SU-DHL-6 (cell line): Measurements from ENCODE around the gene VRTN.
"Not testable (repeated sequence)": the region's sequence is repeated elsewhere in the genome, so short reads cannot be mapped to it uniquely, and the experiment has no call there.

ENCODE experiments used
- EZH2phosphoT487 ChIP-seq: fragments of 200-600 bp; sonication (generic), shearing (Covaris generic); conservative IDR thresholded peaks from 2 replicates; pipeline ENCODE4 v1.6.1; 2018; ENCODE audit warnings: mild to moderate bottlenecking, antibody characterized with exemption, low read length, moderate library complexity, mixed read lengths
- TF ChIP-seq, protein P1 (sequence below): fragments of 200-600 bp; sonication (generic); IDR thresholded peaks from one replicate; pipeline ENCODE4 v1.5.1; 2017; ENCODE audit warnings: antibody characterized with exemption, mild to moderate bottlenecking, low read length, moderate library complexity; ENCODE audit not compliant: insufficient read depth, poor library complexity, severe bottlenecking

DNA sequence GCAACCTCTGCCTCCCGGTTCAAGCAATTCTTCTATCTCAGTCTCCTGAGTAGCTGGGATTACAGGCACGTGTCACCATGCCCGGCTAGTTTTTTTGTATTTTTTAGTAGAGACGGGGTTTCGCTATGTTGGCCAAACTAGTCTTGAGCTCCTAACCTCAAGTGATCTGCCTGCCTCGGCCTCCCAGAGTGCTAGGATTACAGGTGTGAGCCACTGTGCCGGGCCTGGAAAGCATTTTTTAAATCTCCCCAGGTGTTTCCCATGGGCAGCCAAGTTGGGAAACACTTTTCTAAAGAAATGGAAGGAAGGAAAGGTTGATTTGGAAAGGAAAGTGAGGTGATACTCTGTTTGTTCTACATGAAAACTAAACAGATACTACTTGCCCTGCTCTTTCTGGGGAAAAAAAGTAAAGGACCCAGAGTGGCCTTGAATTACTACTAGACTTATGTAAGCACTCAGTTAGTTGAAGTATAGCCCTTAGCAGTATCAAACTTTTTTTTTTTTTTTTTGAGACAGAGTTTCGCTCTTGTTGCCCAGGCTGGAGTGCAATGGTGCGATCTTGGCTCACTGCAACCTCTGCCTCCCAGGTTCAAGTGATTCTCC lies 18.2 kb upstream of the VRTN start:
- TF ChIP-seq, protein P1, sequence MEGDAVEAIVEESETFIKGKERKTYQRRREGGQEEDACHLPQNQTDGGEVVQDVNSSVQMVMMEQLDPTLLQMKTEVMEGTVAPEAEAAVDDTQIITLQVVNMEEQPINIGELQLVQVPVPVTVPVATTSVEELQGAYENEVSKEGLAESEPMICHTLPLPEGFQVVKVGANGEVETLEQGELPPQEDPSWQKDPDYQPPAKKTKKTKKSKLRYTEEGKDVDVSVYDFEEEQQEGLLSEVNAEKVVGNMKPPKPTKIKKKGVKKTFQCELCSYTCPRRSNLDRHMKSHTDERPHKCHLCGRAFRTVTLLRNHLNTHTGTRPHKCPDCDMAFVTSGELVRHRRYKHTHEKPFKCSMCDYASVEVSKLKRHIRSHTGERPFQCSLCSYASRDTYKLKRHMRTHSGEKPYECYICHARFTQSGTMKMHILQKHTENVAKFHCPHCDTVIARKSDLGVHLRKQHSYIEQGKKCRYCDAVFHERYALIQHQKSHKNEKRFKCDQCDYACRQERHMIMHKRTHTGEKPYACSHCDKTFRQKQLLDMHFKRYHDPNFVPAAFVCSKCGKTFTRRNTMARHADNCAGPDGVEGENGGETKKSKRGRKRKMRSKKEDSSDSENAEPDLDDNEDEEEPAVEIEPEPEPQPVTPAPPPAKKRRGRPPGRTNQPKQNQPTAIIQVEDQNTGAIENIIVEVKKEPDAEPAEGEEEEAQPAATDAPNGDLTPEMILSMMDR: not testable (repeated sequence)
- not testable (repeated sequence) for TF ChIP-seq EZH2phosphoT487
